Stimulated activated CD8-positive, alpha-beta memory T cell treated with anti-CD3 and anti-CD28 coated beads, Interleukin-15, amount 100 ng/mL, for 4 hours (primary cell): ENCODE data around the gene MDFI.

ENCODE experiments used
- DNase-seq, 2 donors: peaks; one replicate each; pipeline ENCODE4 v3.0.0-alpha.2; 2020; ENCODE audit warnings: low read depth in 2 of 2

The MDFI gene

GRCh38 chr6:41651246-41651961 is 13.1 kb downstream of the MDFI start:
- DNase-seq = no peak

- DNase-seq = no peak
These were observed 13.8 kb downstream of the MDFI start for GRCh38 chr6:41651962-41652657.

- DNase-seq = no peak
These were observed 14.8 kb downstream of the MDFI start for GRCh38 chr6:41652866-41653652.

GRCh38 chr6:41653691-41654090 is 15.4 kb downstream of the MDFI start:
- DNase-seq = no peak

GRCh38 chr6:41654151-41654697 is 16.0 kb downstream of the MDFI start:
- DNase-seq = no peak

- DNase-seq = no peak
These were observed 16.5 kb downstream of the MDFI start for GRCh38 chr6:41654698-41655151.

GRCh38 chr6:41655176-41655575 is 16.9 kb downstream of the MDFI start:
- DNase-seq = no peak

- no peak for DNase-seq
These were observed 17.4 kb downstream of the MDFI start for GRCh38 chr6:41655646-41656001.

- no peak for DNase-seq
These were observed 17.9 kb downstream of the MDFI start for GRCh38 chr6:41656002-41656691.

GRCh38 chr6:41657131-41658094 is 19.1 kb downstream of the MDFI start:
- DNase-seq = no peak

GRCh38 chr6:41658636-41659035 is 20.4 kb downstream of the MDFI start:
- DNase-seq = no peak

GRCh38 chr6:41659935-41660334 is 21.7 kb downstream of the MDFI start:
- no peak for DNase-seq

GRCh38 chr6:41663568-41663967 is 25.3 kb downstream of the MDFI start:
- no peak for DNase-seq

GRCh38 chr6:41664271-41664670 is 26.0 kb downstream of the MDFI start:
- DNase-seq = no peak

- no peak for DNase-seq
These were observed 28.9 kb downstream of the MDFI start for GRCh38 chr6:41667195-41667594.

- no peak for DNase-seq
These were observed 30.7 kb downstream of the MDFI start for GRCh38 chr6:41668968-41669367.

- DNase-seq = no peak
These were observed 32.6 kb downstream of the MDFI start for GRCh38 chr6:41670703-41671360.

- no peak for DNase-seq
These were observed 33.1 kb downstream of the MDFI start for GRCh38 chr6:41671376-41671775.

GRCh38 chr6:41672016-41672415 is 33.7 kb downstream of the MDFI start:
- no peak for DNase-seq
